Bronchial epithelial cell (primary cell): ENCODE measurements around the gene RPTOR. TPM values are rescaled to one million over a fixed set of nuclear protein-coding genes. Genes with fewer than 3 reads are reported as not detected.

Source experiments
- DNase-seq: peaks from one replicate; pipeline ENCODE4 v3.0.0-alpha.2; 2010; ENCODE audit warnings: low read depth
- FAIRE-seq: peaks from 2 replicates; lab custom pipeline; 2011; peaks lifted over from hg19 to GRCh38; lab: Jason Lieb, UNC
- H3K27me3 ChIP-seq: 2 replicates; pipeline ENCODE4 v1.5.1; 2011; ENCODE audit warnings: low read length; ENCODE audit not compliant: control insufficient read depth, insufficient read depth
- H3K36me3 ChIP-seq: 2 replicates; pipeline ENCODE4 v1.5.1; 2011; ENCODE audit warnings: low read length; ENCODE audit not compliant: control insufficient read depth, insufficient read depth
- H3K4me3 ChIP-seq: 2 replicates; pipeline ENCODE4 v1.5.1; 2011; ENCODE audit warnings: mild to moderate bottlenecking, low read depth, low read length, control low read depth
- CTCF ChIP-seq: IDR thresholded peaks from 2 replicates; pipeline ENCODE4 v1.5.1; 2011; ENCODE audit warnings: mild to moderate bottlenecking, moderate library complexity, low read length, control low read depth, inconsistent platforms; ENCODE audit not compliant: insufficient read depth, severe bottlenecking
- total RNA-seq: library from RNA; depleted of rRNA; stranded (reverse); fragments of >200 nt; gene quantifications from 2 replicates; pipeline ENCODE4 v1.2.1, GENCODE V29; 2014

The RPTOR gene
- total RNA-seq, 1 donor from 2014 or later = 14.0 TPM

GRCh38 chr17:80781211-80781610 lies 236.6 kb downstream of the RPTOR start:
- FAIRE-seq = no peak
- no peak for DNase-seq
- Histone ChIP-seq H3K27me3 (no peaks in the 10 kb centered on the region), H3K36me3 (peaks cover 2% of the 10 kb centered on the region), H3K4me3 (no peak overlapping the region)
- TF ChIP-seq CTCF = no peak

GRCh38 chr17:80781807-80782277 lies 237.2 kb downstream of the RPTOR start:
- Histone ChIP-seq H3K27me3 (no peaks in the 10 kb centered on the region), H3K36me3 (peaks cover 2% of the 10 kb centered on the region), H3K4me3 (no peak overlapping the region)
- TF ChIP-seq CTCF = no peak
- DNase-seq (no peak), FAIRE-seq (no peak)

DNA sequence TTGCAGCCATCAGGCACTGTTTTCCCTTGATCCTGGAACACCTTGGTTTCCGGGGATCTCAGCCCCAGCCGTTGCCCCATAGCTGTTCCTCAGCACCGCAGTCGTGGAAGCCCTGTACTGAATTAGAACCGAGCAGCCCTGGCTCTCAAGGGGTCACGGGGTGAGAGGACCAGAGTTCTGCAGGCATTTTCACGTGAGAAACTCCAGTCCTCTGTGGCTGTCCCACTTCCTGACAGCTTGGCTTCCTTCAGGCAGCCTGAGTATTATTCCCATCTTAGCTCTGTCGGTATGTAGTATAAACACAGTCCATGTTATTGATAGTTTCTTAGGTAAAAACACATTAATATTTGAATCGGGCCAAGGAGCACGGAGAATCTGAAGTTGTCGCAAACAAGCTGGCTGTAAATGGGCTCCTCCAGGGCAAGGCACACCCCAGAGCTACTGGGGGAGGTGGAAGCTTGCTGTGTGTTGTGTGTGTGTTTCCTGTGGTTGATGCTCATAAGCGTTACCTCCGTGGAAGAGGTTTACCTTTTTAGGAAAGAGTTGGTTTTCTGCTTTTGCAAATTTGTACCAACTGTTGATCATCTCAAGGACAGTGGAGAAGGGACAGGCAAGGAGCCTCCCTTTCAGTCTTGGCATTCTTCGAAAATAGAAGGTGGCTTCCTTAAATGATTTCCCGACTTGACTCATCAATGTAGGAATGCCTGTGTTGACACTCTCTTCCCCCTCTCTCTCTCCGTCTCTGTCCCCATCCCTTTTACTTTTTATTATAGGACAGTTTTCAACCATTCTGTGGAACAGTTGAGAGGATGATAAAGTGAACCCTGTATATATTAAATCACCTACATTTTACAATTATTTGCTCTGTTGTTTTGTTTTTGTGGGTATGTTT lies 238.1 kb downstream of the RPTOR start:
- H3K27me3 ChIP-seq = no peaks in the 10 kb centered on the region
- no peak overlapping the region for H3K4me3 ChIP-seq
- FAIRE-seq (no peak), DNase-seq (no peak)
- no peak for TF ChIP-seq CTCF
- H3K36me3 ChIP-seq = peaks cover 2% of the 10 kb centered on the region

GRCh38 chr17:80783486-80783885 lies 238.8 kb downstream of the RPTOR start:
- TF ChIP-seq CTCF = no peak
- no peak for FAIRE-seq
- no peak overlapping the region for H3K4me3 ChIP-seq
- DNase-seq = no peak
- no peaks in the 10 kb centered on the region for H3K27me3 ChIP-seq
- peaks cover 2% of the 10 kb centered on the region for H3K36me3 ChIP-seq

DNA sequence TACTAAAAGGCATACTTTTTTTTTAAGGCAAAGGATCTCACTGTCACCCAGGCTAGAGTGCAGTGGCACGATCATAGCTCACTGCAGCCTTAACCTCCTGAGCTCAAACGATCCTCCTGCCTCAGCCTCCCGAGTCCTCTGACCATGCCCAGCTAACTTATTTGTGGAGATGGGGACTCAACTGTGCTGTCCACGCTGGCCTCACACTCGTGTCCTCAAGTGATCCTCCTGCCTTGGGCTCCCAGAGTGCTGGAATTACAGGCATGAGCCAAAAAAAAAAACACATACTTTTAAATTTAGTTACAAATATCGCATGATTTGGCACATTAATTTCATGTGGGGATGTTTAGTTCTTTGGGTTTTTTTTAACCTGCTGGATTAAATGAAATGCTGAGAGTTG lies 239.3 kb downstream of the RPTOR start:
- DNase-seq = no peak
- no peak for FAIRE-seq
- Histone ChIP-seq H3K36me3 (peaks cover 2% of the 10 kb centered on the region), H3K27me3 (no peaks in the 10 kb centered on the region), H3K4me3 (no peak overlapping the region)
- no peak for TF ChIP-seq CTCF
